ENCODE results near the gene GZMH.

DNA sequence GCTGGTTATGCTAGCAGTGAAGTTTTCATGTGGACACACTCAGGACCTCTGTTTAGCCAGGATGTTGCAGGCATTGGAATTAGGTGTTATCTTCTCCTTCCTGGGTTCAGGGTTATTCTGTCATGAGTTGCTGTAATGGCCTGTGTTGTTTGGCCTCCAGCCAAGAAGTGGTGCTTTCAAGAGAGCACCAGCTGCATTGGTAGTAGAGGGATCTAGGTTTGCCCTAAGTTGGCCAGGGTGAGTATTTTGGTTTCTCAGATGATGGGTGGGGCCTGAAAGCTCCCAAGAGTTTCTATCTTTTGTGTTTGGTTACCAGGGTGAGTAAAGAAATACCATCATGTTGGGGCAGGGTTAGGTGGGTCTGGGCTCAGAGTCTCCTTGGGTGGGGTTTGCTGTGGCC is 2.7 kb upstream of the GZMH start:
- TF ChIP-seq, protein P1, sequence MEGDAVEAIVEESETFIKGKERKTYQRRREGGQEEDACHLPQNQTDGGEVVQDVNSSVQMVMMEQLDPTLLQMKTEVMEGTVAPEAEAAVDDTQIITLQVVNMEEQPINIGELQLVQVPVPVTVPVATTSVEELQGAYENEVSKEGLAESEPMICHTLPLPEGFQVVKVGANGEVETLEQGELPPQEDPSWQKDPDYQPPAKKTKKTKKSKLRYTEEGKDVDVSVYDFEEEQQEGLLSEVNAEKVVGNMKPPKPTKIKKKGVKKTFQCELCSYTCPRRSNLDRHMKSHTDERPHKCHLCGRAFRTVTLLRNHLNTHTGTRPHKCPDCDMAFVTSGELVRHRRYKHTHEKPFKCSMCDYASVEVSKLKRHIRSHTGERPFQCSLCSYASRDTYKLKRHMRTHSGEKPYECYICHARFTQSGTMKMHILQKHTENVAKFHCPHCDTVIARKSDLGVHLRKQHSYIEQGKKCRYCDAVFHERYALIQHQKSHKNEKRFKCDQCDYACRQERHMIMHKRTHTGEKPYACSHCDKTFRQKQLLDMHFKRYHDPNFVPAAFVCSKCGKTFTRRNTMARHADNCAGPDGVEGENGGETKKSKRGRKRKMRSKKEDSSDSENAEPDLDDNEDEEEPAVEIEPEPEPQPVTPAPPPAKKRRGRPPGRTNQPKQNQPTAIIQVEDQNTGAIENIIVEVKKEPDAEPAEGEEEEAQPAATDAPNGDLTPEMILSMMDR (conservative IDR thresholded peaks at IDR 0.05): no peak
- TF ChIP-seq EZH2 (IDR thresholded peaks at IDR 0.05; ENCODE audit: low read depth): no peak
